Colonic mucosa (tissue), 4 donors: ENCODE results near the gene HIBCH. TPM values are rescaled to one million over a fixed set of nuclear protein-coding genes. Genes with fewer than 3 reads are reported as not detected.
"Not testable (repeated sequence)": the region's sequence is repeated elsewhere in the genome, so short reads cannot be mapped to it uniquely, and the experiment has no call there.

ENCODE experiments used
- DNase-seq: peaks from one replicate; pipeline ENCODE4 v3.0.0-alpha.2; 2020
- H3K27ac ChIP-seq: fragments of 200-600 bp; one replicate; pipeline ENCODE4 v1.8.0; 2021
- H3K27me3 ChIP-seq: fragments of 200-600 bp; one replicate; pipeline ENCODE4 v1.8.0; 2021
- H3K36me3 ChIP-seq: fragments of 200-600 bp; one replicate; pipeline ENCODE4 v1.8.0; 2021
- H3K4me1 ChIP-seq: fragments of 200-600 bp; one replicate; pipeline ENCODE4 v1.8.0; 2021; ENCODE audit warnings: mild to moderate bottlenecking
- H3K4me3 ChIP-seq: fragments of 200-600 bp; one replicate; pipeline ENCODE4 v1.8.0; 2021
- H3K9ac ChIP-seq, 2 donors: one replicate each; pipeline ENCODE4 v1.7.0; 2013; ENCODE audit warnings: control low read depth in 2 of 2, low read depth in 2 of 2, low read length in 2 of 2
- H3K9me3 ChIP-seq: fragments of 200-600 bp; one replicate; pipeline ENCODE4 v1.8.0; 2021
- CTCF ChIP-seq: fragments of 200-600 bp; IDR thresholded peaks from one replicate; pipeline ENCODE4 v1.8.0; 2022; ENCODE audit warnings: antibody characterized with exemption, mild to moderate bottlenecking
- intact Hi-C: fragments of 100-400 bp; cut with DNase I; formaldehyde crosslinking; loops from one replicate; pipeline ENCODE4 v1.14.1; 2022
- total RNA-seq, 2 donors: library from RNA; stranded (reverse); fragmentation: NEBNext Ultra II Directional in 1 of 2; extraction: Animal tissue kit (Norgen Biotek cat#: 25700) in 1 of 2; gene quantifications; one replicate each; pipeline ENCODE4 v1.2.1, GENCODE V29; 2021
- donor health status: healthy.
- donor health status: DM: no; HTN: no; CAD: no.
- donor health status: DM: no; HTN: no; CAD: no.

HIBCH gene
- total RNA-seq, 2 donors from 2014 or later = 47.2 to 71.1 TPM

GRCh38 chr2:190277234-190278112 lies 42.2 kb downstream of the HIBCH start:
- intact Hi-C loops = loop anchor here (2.0 to 5.0 kb wide), 2 partner anchors 90 to 187 kb away; no protein-coding TSS in a partner anchor
- H3K36me3 ChIP-seq = no peaks in the 10 kb centered on the region
- no peak for DNase-seq

GRCh38 chr2:190272457-190272842 lies 47.2 kb downstream of the HIBCH start:
- H3K36me3 ChIP-seq = no peaks in the 10 kb centered on the region
- no peak overlapping the region for H3K4me3 ChIP-seq
- no peak overlapping the region for H3K27ac ChIP-seq
- no peak overlapping the region for H3K9ac ChIP-seq
- no peaks in the 10 kb centered on the region for H3K27me3 ChIP-seq
- H3K4me1 ChIP-seq = no peaks in the 10 kb centered on the region
- H3K9me3 ChIP-seq = no peaks in the 10 kb centered on the region
- no peak for TF ChIP-seq CTCF
- intact Hi-C loops = no loop called here
- DNase-seq = no peak

More at GRCh38 chr2:190277234-190278112, 42.2 kb downstream of the HIBCH start:
- Histone ChIP-seq H3K9me3 (no peaks in the 10 kb centered on the region), H3K4me1 (no peaks in the 10 kb centered on the region), H3K9ac (no peak overlapping the region), H3K4me3 (no peak overlapping the region), H3K27ac (no peak overlapping the region), H3K27me3 (no peaks in the 10 kb centered on the region)
- TF ChIP-seq CTCF = peak; percentile 30

GRCh38 chr2:190271783-190272456 lies 47.7 kb downstream of the HIBCH start:
- no peak for DNase-seq
- no peak for TF ChIP-seq CTCF
- H3K9ac ChIP-seq = no peak overlapping the region
- no peaks in the 10 kb centered on the region for H3K36me3 ChIP-seq
- H3K9me3 ChIP-seq = no peaks in the 10 kb centered on the region
- no peak overlapping the region for H3K27ac ChIP-seq
- no peaks in the 10 kb centered on the region for H3K27me3 ChIP-seq
- intact Hi-C loops = no loop called here
- no peak overlapping the region for H3K4me3 ChIP-seq
- no peaks in the 10 kb centered on the region for H3K4me1 ChIP-seq

- intact Hi-C loops = no loop called here
- Histone ChIP-seq H3K27ac (no peak overlapping the region), H3K36me3 (no peaks in the 10 kb centered on the region), H3K9ac (no peak overlapping the region), H3K4me3 (no peak overlapping the region), H3K27me3 (no peaks in the 10 kb centered on the region), H3K9me3 (no peaks in the 10 kb centered on the region), H3K4me1 (no peaks in the 10 kb centered on the region)
- no peak for TF ChIP-seq CTCF
- no peak for DNase-seq
These were observed 49.3 kb downstream of the HIBCH start for GRCh38 chr2:190270298-190270697.

DNA sequence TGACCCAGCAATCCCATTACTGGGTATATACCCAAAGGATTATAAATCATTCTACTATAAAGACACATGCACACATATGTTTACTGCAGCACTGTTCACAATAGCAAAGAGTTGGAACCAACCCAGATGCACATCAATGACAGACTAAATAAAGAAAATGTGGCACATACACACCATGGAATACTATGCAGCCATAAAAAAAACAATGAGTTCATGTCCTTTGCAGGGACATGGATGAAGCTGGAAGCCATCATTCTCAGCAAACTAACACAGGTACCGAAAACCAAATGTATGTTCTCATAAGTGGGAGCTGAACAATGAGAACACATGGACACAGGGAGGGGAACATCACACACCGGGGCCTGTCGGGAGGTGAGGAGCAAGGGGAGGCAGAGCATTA lies 49.9 kb downstream of the HIBCH start:
- H3K27ac ChIP-seq, H3K9ac ChIP-seq, H3K36me3 ChIP-seq, H3K4me3 ChIP-seq, H3K27me3 ChIP-seq, DNase-seq, H3K4me1 ChIP-seq, H3K9me3 ChIP-seq, intact Hi-C loops: not testable (repeated sequence)

DNA sequence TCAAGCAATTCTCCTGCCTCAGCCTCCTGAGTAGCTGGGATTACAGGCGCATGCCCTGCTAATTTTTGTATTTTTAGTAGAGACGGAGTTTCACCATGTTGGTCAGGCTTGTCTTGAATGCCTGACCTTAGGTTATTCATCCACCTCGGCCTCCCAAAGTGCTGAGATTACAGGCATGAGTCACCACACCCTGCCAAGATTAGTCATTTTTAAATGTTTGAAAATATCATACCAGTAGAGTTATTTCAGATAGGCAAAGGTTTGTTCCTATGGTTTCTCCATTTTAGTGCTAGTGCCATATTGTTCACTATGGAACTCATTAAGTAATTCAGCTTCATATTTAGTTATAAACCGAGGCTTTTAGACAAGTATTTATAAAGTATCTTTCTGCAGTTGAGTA lies 52.3 kb downstream of the HIBCH start:
- intact Hi-C loops = no loop called here
- no peaks in the 10 kb centered on the region for H3K36me3 ChIP-seq
- no peaks in the 10 kb centered on the region for H3K9me3 ChIP-seq
- DNase-seq = no peak
- H3K27ac ChIP-seq = no peak overlapping the region
- H3K4me1 ChIP-seq = no peaks in the 10 kb centered on the region
- no peak overlapping the region for H3K9ac ChIP-seq
- no peak overlapping the region for H3K4me3 ChIP-seq
- TF ChIP-seq CTCF = no peak
- H3K27me3 ChIP-seq = no peaks in the 10 kb centered on the region
